MM.1S (cell line): ENCODE measurements around the gene SAMSN1.

Experiments used
- DNase-seq: peaks from one replicate; pipeline ENCODE4 v3.0.0-alpha.2; 2015
- H2AFZ ChIP-seq: fragments of 300-600 bp; sonication (generic); 2 replicates; pipeline ENCODE4 v1.6.0; 2016; ENCODE audit warnings: antibody characterized with exemption, low read length
- H3F3A ChIP-seq: fragments of 300-600 bp; sonication (generic); 2 replicates; pipeline ENCODE4 v1.6.1; 2016; ENCODE audit warnings: mild to moderate bottlenecking, antibody characterized with exemption, low read length, moderate library complexity, mixed read lengths; ENCODE audit not compliant: insufficient read depth
- H3K27ac ChIP-seq: fragments of 300-600 bp; sonication (generic); 2 replicates; pipeline ENCODE4 v1.5.1; 2016; ENCODE audit warnings: mild to moderate bottlenecking, low read length
- H3K27me3 ChIP-seq: fragments of 300-600 bp; sonication (generic); replicated peaks from 2 replicates; pipeline ENCODE4 v1.6.0; 2016; ENCODE audit warnings: low read length; ENCODE audit not compliant: insufficient read depth
- H3K36me3 ChIP-seq: fragments of 300-600 bp; sonication (generic); replicated peaks from 2 replicates; pipeline ENCODE4 v1.6.1; 2016; ENCODE audit warnings: mild to moderate bottlenecking, low read length, mixed read lengths; ENCODE audit not compliant: insufficient read depth
- H3K4me1 ChIP-seq: fragments of 300-600 bp; sonication (generic); 2 replicates; pipeline ENCODE4 v1.6.1; 2016; ENCODE audit warnings: low read length, mixed read lengths
- H3K4me2 ChIP-seq: fragments of 300-600 bp; sonication (generic); 2 replicates; pipeline ENCODE4 v1.6.0; 2016; ENCODE audit warnings: low read depth, low read length
- H3K4me3 ChIP-seq: fragments of 300-600 bp; sonication (generic); 2 replicates; pipeline ENCODE4 v1.5.1; 2016; ENCODE audit warnings: low read length, mixed read lengths
- H3K79me2 ChIP-seq: fragments of 300-600 bp; sonication (generic); 2 replicates; pipeline ENCODE4 v1.6.1; 2016; ENCODE audit warnings: mixed run types, low read length, mixed read lengths
- H3K9ac ChIP-seq: fragments of 300-600 bp; sonication (generic); 2 replicates; pipeline ENCODE4 v1.6.1; 2016; ENCODE audit warnings: low read length, mixed read lengths
- H3K9me2 ChIP-seq: fragments of 300-600 bp; sonication (generic); replicated peaks from 2 replicates; pipeline ENCODE4 v1.6.1; 2016; ENCODE audit warnings: mild to moderate bottlenecking, low read length, mixed read lengths; ENCODE audit not compliant: insufficient read depth
- H3K9me3 ChIP-seq: fragments of 300-600 bp; sonication (generic); replicated peaks from 2 replicates; pipeline ENCODE4 v1.6.1; 2016; ENCODE audit warnings: mild to moderate bottlenecking, low read length, mixed read lengths; ENCODE audit not compliant: insufficient read depth
- H4K20me1 ChIP-seq: fragments of 300-600 bp; sonication (generic); 2 replicates; pipeline ENCODE4 v1.6.1; 2016; ENCODE audit warnings: mild to moderate bottlenecking, low read length, moderate library complexity, mixed read lengths; ENCODE audit not compliant: insufficient read depth
- EZH2 ChIP-seq: fragments of 300-600 bp; sonication (generic); optimal IDR thresholded peaks from 2 replicates; pipeline ENCODE3; 2017; ENCODE audit warnings: low read depth, mild to moderate bottlenecking, antibody characterized with exemption, low read length, mixed read lengths
- EZH2phosphoT487 ChIP-seq: fragments of 300-600 bp; sonication (generic); IDR thresholded peaks from 2 replicates; pipeline ENCODE4 v1.6.1; 2018; ENCODE audit warnings: antibody characterized with exemption, low read length
- TF ChIP-seq, protein P1 (sequence below): fragments of 300-600 bp; sonication (generic); IDR thresholded peaks from 2 replicates; pipeline ENCODE4 v1.5.1; 2016; ENCODE audit warnings: antibody characterized with exemption, low read length, mixed read lengths

The SAMSN1 gene

DNA sequence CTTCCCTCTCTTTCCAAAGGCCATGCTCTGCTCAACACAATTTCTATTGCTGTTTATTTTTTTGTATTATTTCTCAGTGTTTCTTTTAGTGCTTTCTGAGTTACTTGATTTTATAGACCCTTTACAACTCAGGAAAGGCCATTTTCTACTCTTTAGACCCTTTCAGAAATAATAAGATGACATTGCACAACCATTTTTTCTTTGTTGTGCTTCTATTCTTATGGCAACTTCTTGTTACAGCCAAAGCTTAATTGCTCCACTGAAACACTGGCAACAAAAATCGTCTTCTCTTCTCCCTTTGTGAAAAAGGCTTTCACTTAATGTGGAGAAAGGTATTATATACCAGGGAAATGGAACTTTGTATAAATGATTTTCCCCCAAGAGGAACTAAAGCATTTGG is 39.0 kb upstream of the SAMSN1 start:
- TF ChIP-seq, protein P1, sequence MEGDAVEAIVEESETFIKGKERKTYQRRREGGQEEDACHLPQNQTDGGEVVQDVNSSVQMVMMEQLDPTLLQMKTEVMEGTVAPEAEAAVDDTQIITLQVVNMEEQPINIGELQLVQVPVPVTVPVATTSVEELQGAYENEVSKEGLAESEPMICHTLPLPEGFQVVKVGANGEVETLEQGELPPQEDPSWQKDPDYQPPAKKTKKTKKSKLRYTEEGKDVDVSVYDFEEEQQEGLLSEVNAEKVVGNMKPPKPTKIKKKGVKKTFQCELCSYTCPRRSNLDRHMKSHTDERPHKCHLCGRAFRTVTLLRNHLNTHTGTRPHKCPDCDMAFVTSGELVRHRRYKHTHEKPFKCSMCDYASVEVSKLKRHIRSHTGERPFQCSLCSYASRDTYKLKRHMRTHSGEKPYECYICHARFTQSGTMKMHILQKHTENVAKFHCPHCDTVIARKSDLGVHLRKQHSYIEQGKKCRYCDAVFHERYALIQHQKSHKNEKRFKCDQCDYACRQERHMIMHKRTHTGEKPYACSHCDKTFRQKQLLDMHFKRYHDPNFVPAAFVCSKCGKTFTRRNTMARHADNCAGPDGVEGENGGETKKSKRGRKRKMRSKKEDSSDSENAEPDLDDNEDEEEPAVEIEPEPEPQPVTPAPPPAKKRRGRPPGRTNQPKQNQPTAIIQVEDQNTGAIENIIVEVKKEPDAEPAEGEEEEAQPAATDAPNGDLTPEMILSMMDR = no peak
- TF ChIP-seq EZH2phosphoT487 (no peak), EZH2 (no peak)
- no peak overlapping the region for H2AFZ ChIP-seq
- DNase-seq = no peak
- H3K4me2 ChIP-seq = no peak overlapping the region
- no peaks in the 10 kb centered on the region for H3K79me2 ChIP-seq
- H3K4me3 ChIP-seq = no peak overlapping the region
- no peak overlapping the region for H3K9ac ChIP-seq
- H3K4me1 ChIP-seq = peaks cover 14% of the 10 kb centered on the region
- H3F3A ChIP-seq = 0 out of 2 replicates have a peak, but pooled peaks cover 2% of the 10 kb centered on the region
- H3K9me2 ChIP-seq = no peaks in the 10 kb centered on the region
- H3K36me3 ChIP-seq = no peaks in the 10 kb centered on the region
- no peak overlapping the region for H3K27ac ChIP-seq
- H3K9me3 ChIP-seq = no peaks in the 10 kb centered on the region
- no peaks in the 10 kb centered on the region for H4K20me1 ChIP-seq
- H3K27me3 ChIP-seq = no peaks in the 10 kb centered on the region

DNA sequence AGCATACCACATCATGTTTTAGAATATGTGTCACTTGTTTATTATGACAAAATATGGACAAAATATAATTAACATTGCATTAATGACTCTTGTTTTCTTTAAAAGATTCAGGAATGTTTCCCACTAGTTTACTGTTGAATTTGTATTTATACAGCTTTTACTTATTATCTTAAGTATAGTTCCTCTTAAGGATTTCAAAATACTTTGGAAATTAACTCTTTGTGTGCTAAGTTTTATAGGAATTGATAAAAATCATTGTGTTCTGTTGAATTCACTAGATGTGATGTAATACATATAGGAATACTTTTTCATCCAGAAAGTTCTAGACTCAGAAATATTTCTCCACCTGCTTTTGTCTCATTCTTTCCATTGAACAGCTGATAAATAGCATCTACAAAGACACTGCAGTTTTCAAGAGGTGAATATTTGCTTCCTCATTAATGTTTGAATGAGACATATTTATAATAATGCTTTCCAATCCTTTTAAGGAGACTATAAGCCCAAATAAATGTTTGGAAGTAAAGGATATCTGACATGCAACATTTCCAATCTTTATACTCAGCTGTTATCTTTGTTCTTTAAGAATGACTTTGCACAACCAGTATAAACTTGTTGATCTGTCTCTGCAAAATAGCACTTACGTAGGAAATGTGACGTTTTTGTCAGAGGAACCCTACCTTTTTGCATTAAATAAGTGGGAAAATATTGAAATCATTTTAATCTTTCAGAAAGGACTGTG is 38.4 kb upstream of the SAMSN1 start:
- no peaks in the 10 kb centered on the region for H3K9me3 ChIP-seq
- no peak overlapping the region for H2AFZ ChIP-seq
- H3F3A ChIP-seq = no peaks in the 10 kb centered on the region
- H3K4me1 ChIP-seq = peaks cover 11% of the 10 kb centered on the region
- H3K4me2 ChIP-seq = no peak overlapping the region
- H3K9me2 ChIP-seq = no peaks in the 10 kb centered on the region
- no peak overlapping the region for H3K9ac ChIP-seq
- no peak for TF ChIP-seq EZH2
- TF ChIP-seq, protein P1 = no peak
- TF ChIP-seq EZH2phosphoT487 = no peak
- no peaks in the 10 kb centered on the region for H3K36me3 ChIP-seq
- no peaks in the 10 kb centered on the region for H4K20me1 ChIP-seq
- H3K27ac ChIP-seq = no peak overlapping the region
- no peaks in the 10 kb centered on the region for H3K79me2 ChIP-seq
- H3K27me3 ChIP-seq = no peaks in the 10 kb centered on the region
- no peak for DNase-seq
- no peak overlapping the region for H3K4me3 ChIP-seq

DNA sequence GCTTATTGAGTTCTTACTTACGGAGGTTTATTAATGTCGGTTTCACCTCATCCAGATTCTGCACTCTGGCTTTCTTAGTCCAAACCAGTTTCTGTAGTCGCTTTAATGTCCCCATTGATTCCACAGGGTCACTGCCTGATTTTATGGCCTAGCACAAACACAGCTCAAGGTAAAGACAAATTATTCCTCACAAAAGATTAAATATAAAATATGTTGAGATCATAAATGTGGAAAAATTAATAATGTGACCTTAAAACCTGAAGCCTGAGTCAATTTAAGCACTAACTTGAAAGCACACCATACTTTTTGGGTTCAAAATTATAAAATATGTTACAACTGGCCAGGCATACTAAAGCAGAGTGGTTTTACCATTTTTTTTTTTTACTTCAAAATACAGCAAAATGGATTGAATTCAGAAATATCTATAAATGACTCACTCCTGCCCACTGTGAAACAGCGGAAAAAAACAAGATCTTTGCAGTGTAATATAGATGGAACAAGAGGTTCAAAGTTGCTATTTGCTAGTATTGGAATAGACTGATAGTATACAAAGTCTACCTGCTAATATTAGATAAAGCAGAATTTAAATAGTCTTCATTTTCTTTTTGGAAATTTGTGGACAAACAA is 37.6 kb upstream of the SAMSN1 start:
- no peak overlapping the region for H3K9ac ChIP-seq
- H3K27me3 ChIP-seq = no peaks in the 10 kb centered on the region
- H3K9me3 ChIP-seq = no peaks in the 10 kb centered on the region
- no peaks in the 10 kb centered on the region for H3K9me2 ChIP-seq
- H3K4me2 ChIP-seq = no peak overlapping the region
- H3K4me3 ChIP-seq = no peak overlapping the region
- no peaks in the 10 kb centered on the region for H3F3A ChIP-seq
- no peaks in the 10 kb centered on the region for H3K36me3 ChIP-seq
- no peaks in the 10 kb centered on the region for H3K79me2 ChIP-seq
- no peaks in the 10 kb centered on the region for H4K20me1 ChIP-seq
- H3K27ac ChIP-seq = no peak overlapping the region
- H3K4me1 ChIP-seq = peaks cover 4% of the 10 kb centered on the region
- TF ChIP-seq EZH2phosphoT487 (no peak), EZH2 (no peak)
- TF ChIP-seq, protein P1 = no peak
- no peak for DNase-seq
- H2AFZ ChIP-seq = no peak overlapping the region
